ENCODE data around the gene AHSP. TPM values are rescaled to one million over a fixed set of nuclear protein-coding genes. Genes with fewer than 3 reads are reported as not detected.

The AHSP gene
- total and polyA plus RNA-seq, 10 of the 15 experiments (the other 5 are each of a cell fraction or from before 2014, with no cell fraction given) = not detected

- TF ChIP-seq, protein P1, sequence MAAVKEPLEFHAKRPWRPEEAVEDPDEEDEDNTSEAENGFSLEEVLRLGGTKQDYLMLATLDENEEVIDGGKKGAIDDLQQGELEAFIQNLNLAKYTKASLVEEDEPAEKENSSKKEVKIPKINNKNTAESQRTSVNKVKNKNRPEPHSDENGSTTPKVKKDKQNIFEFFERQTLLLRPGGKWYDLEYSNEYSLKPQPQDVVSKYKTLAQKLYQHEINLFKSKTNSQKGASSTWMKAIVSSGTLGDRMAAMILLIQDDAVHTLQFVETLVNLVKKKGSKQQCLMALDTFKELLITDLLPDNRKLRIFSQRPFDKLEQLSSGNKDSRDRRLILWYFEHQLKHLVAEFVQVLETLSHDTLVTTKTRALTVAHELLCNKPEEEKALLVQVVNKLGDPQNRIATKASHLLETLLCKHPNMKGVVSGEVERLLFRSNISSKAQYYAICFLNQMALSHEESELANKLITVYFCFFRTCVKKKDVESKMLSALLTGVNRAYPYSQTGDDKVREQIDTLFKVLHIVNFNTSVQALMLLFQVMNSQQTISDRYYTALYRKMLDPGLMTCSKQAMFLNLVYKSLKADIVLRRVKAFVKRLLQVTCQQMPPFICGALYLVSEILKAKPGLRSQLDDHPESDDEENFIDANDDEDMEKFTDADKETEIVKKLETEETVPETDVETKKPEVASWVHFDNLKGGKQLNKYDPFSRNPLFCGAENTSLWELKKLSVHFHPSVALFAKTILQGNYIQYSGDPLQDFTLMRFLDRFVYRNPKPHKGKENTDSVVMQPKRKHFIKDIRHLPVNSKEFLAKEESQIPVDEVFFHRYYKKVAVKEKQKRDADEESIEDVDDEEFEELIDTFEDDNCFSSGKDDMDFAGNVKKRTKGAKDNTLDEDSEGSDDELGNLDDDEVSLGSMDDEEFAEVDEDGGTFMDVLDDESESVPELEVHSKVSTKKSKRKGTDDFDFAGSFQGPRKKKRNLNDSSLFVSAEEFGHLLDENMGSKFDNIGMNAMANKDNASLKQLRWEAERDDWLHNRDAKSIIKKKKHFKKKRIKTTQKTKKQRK (IDR thresholded peaks at IDR 0.05; ENCODE audit: low read depth, low read length) = no peak
- TF ChIP-seq, protein P2, sequence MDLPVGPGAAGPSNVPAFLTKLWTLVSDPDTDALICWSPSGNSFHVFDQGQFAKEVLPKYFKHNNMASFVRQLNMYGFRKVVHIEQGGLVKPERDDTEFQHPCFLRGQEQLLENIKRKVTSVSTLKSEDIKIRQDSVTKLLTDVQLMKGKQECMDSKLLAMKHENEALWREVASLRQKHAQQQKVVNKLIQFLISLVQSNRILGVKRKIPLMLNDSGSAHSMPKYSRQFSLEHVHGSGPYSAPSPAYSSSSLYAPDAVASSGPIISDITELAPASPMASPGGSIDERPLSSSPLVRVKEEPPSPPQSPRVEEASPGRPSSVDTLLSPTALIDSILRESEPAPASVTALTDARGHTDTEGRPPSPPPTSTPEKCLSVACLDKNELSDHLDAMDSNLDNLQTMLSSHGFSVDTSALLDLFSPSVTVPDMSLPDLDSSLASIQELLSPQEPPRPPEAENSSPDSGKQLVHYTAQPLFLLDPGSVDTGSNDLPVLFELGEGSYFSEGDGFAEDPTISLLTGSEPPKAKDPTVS (IDR thresholded peaks at IDR 0.05; ENCODE audit: low read depth, low read length) = no peak
- TF ChIP-seq ZBTB4 (CRISPR knock-in tag; IDR thresholded peaks at IDR 0.05) = no peak
- TF ChIP-seq DPF2 (IDR thresholded peaks at IDR 0.05) = no peak
Measured at GRCh38 chr16:31577411-31577810, 49.7 kb downstream of the AHSP start (continued).

Other genes starting within 250 kb of the AHSP start
Only the 7 nearest of the 8 such genes appear.
- gene ITGAD, start 134.6 kb upstream of the AHSP start, total RNA-seq (2014; rRNA removed) = 2.4 and 2.7 TPM in 2 replicates
- gene ITGAD, start 134.6 kb upstream of the AHSP start, total RNA-seq (2014; rRNA removed; fragmentation: Illumina TruSeq; extraction: Trizol) = 1.5 TPM in 2 replicates
- gene ITGAD, start 134.6 kb upstream of the AHSP start, total RNA-seq (2021) = 4.0 and 4.8 TPM in 2 replicates
- gene ITGAD, start 134.6 kb upstream of the AHSP start, polyA plus RNA-seq (2011; rRNA removed) = 2.1 and 3.6 TPM in 2 replicates
- 0.96 and 1.3 TPM in 2 replicates for gene ITGAD, start 134.6 kb upstream of the AHSP start, polyA plus RNA-seq (2014; fragmentation: Illumina TruSeq; extraction: Trizol)
- under 1 TPM; 0.29 to 0.31 TPM for gene ITGAD, start 134.6 kb upstream of the AHSP start, polyA plus RNA-seq (2014; fragmentation: Nextera tagmentation; extraction: Ambion mirVana)
- gene ITGAD, start 134.6 kb upstream of the AHSP start, polyA plus RNA-seq (2014; rRNA removed) = 3.1 and 3.3 TPM in 2 replicates
- gene ITGAD, start 134.6 kb upstream of the AHSP start, polyA plus RNA-seq (2016; fragmentation: Nextera tagmentation; extraction: Ambion mirVana) = under 1 TPM; 0.81 to 0.92 TPM
- not detected in 2 replicates for gene COX6A2, start 99.5 kb upstream of the AHSP start, total RNA-seq (2014; rRNA removed)
- gene COX6A2, start 99.5 kb upstream of the AHSP start, total RNA-seq (2014; rRNA removed; fragmentation: Illumina TruSeq; extraction: Trizol) = not detected in 2 replicates
- not detected in 2 replicates for gene COX6A2, start 99.5 kb upstream of the AHSP start, total RNA-seq (2021)
- not detected in 2 replicates for gene COX6A2, start 99.5 kb upstream of the AHSP start, polyA plus RNA-seq (2011; rRNA removed)
- not detected in 2 replicates for gene COX6A2, start 99.5 kb upstream of the AHSP start, polyA plus RNA-seq (2014; fragmentation: Illumina TruSeq; extraction: Trizol)
- gene COX6A2, start 99.5 kb upstream of the AHSP start, polyA plus RNA-seq (2014; fragmentation: Nextera tagmentation; extraction: Ambion mirVana) = not detected
- not detected in 2 replicates for gene COX6A2, start 99.5 kb upstream of the AHSP start, polyA plus RNA-seq (2014; rRNA removed)
- gene COX6A2, start 99.5 kb upstream of the AHSP start, polyA plus RNA-seq (2016; fragmentation: Nextera tagmentation; extraction: Ambion mirVana) = not detected
- gene ZNF843, start 85.1 kb upstream of the AHSP start, total RNA-seq (2014; rRNA removed) = 0.05 and 0.06 TPM in 2 replicates
- gene ZNF843, start 85.1 kb upstream of the AHSP start, total RNA-seq (2014; rRNA removed; fragmentation: Illumina TruSeq; extraction: Trizol) = 0.09 TPM in 1 of 2 replicates, not detected in the other
- 0.16 and 0.26 TPM in 2 replicates for gene ZNF843, start 85.1 kb upstream of the AHSP start, total RNA-seq (2021)
- gene ZNF843, start 85.1 kb upstream of the AHSP start, polyA plus RNA-seq (2011; rRNA removed) = 0.06 and 0.07 TPM in 2 replicates
- 0.03 TPM in 1 of 2 replicates, not detected in the other for gene ZNF843, start 85.1 kb upstream of the AHSP start, polyA plus RNA-seq (2014; fragmentation: Illumina TruSeq; extraction: Trizol)
- gene ZNF843, start 85.1 kb upstream of the AHSP start, polyA plus RNA-seq (2014; fragmentation: Nextera tagmentation; extraction: Ambion mirVana) = under 1 TPM in 1 of 2 experiments, not detected in 1; 0.04 TPM
- 0.08 and 0.20 TPM in 2 replicates for gene ZNF843, start 85.1 kb upstream of the AHSP start, polyA plus RNA-seq (2014; rRNA removed)
- under 1 TPM; 0.09 to 0.25 TPM for gene ZNF843, start 85.1 kb upstream of the AHSP start, polyA plus RNA-seq (2016; fragmentation: Nextera tagmentation; extraction: Ambion mirVana)
- gene ARMC5, start 68.4 kb upstream of the AHSP start, total RNA-seq (2014; rRNA removed) = 6.6 and 7.6 TPM in 2 replicates
- gene ARMC5, start 68.4 kb upstream of the AHSP start, total RNA-seq (2014; rRNA removed; fragmentation: Illumina TruSeq; extraction: Trizol) = 2.3 and 2.8 TPM in 2 replicates
- 11.5 and 13.2 TPM in 2 replicates for gene ARMC5, start 68.4 kb upstream of the AHSP start, total RNA-seq (2021)
- 3.2 and 3.6 TPM in 2 replicates for gene ARMC5, start 68.4 kb upstream of the AHSP start, polyA plus RNA-seq (2011; rRNA removed)
- gene ARMC5, start 68.4 kb upstream of the AHSP start, polyA plus RNA-seq (2014; fragmentation: Illumina TruSeq; extraction: Trizol) = 0.89 and 1.5 TPM in 2 replicates
- under 1 TPM; 0.06 to 0.51 TPM for gene ARMC5, start 68.4 kb upstream of the AHSP start, polyA plus RNA-seq (2014; fragmentation: Nextera tagmentation; extraction: Ambion mirVana)
- gene ARMC5, start 68.4 kb upstream of the AHSP start, polyA plus RNA-seq (2014; rRNA removed) = 7.7 and 9.3 TPM in 2 replicates
- gene ARMC5, start 68.4 kb upstream of the AHSP start, polyA plus RNA-seq (2016; fragmentation: Nextera tagmentation; extraction: Ambion mirVana) = 10 to 100 TPM in 1 of 2 experiments, 1 to 10 TPM in 1; 9.8 to 12.0 TPM
- 0.05 and 0.45 TPM in 2 replicates for gene TGFB1I1, start 55.7 kb upstream of the AHSP start, total RNA-seq (2014; rRNA removed)
- gene TGFB1I1, start 55.7 kb upstream of the AHSP start, total RNA-seq (2014; rRNA removed; fragmentation: Illumina TruSeq; extraction: Trizol) = 0.05 and 0.13 TPM in 2 replicates
- gene TGFB1I1, start 55.7 kb upstream of the AHSP start, total RNA-seq (2021) = 0.24 and 0.49 TPM in 2 replicates
- 0.19 and 0.41 TPM in 2 replicates for gene TGFB1I1, start 55.7 kb upstream of the AHSP start, polyA plus RNA-seq (2011; rRNA removed)
- 0.06 and 0.26 TPM in 2 replicates for gene TGFB1I1, start 55.7 kb upstream of the AHSP start, polyA plus RNA-seq (2014; fragmentation: Illumina TruSeq; extraction: Trizol)
- not detected for gene TGFB1I1, start 55.7 kb upstream of the AHSP start, polyA plus RNA-seq (2014; fragmentation: Nextera tagmentation; extraction: Ambion mirVana)
- 0.06 and 2.3 TPM in 2 replicates for gene TGFB1I1, start 55.7 kb upstream of the AHSP start, polyA plus RNA-seq (2014; rRNA removed)
- gene TGFB1I1, start 55.7 kb upstream of the AHSP start, polyA plus RNA-seq (2016; fragmentation: Nextera tagmentation; extraction: Ambion mirVana) = under 1 TPM; 0.38 to 0.42 TPM
- not detected in 2 replicates for gene SLC5A2, start 44.8 kb upstream of the AHSP start, total RNA-seq (2014; rRNA removed)
- not detected in 2 replicates for gene SLC5A2, start 44.8 kb upstream of the AHSP start, total RNA-seq (2014; rRNA removed; fragmentation: Illumina TruSeq; extraction: Trizol)
- gene SLC5A2, start 44.8 kb upstream of the AHSP start, total RNA-seq (2021) = not detected in 2 replicates
- gene SLC5A2, start 44.8 kb upstream of the AHSP start, polyA plus RNA-seq (2011; rRNA removed) = not detected in 2 replicates
- not detected in 2 replicates for gene SLC5A2, start 44.8 kb upstream of the AHSP start, polyA plus RNA-seq (2014; fragmentation: Illumina TruSeq; extraction: Trizol)
- gene SLC5A2, start 44.8 kb upstream of the AHSP start, polyA plus RNA-seq (2014; fragmentation: Nextera tagmentation; extraction: Ambion mirVana) = 1 to 10 TPM; 3.6 to 4.3 TPM
- not detected in 2 replicates for gene SLC5A2, start 44.8 kb upstream of the AHSP start, polyA plus RNA-seq (2014; rRNA removed)
- gene SLC5A2, start 44.8 kb upstream of the AHSP start, polyA plus RNA-seq (2016; fragmentation: Nextera tagmentation; extraction: Ambion mirVana) = 1 to 10 TPM; 4.6 to 4.8 TPM
- 28.3 and 32.0 TPM in 2 replicates for gene RUSF1, start 19.5 kb upstream of the AHSP start, total RNA-seq (2014; rRNA removed)
- gene RUSF1, start 19.5 kb upstream of the AHSP start, total RNA-seq (2014; rRNA removed; fragmentation: Illumina TruSeq; extraction: Trizol) = 20.3 and 21.3 TPM in 2 replicates
- 43.6 and 46.3 TPM in 2 replicates for gene RUSF1, start 19.5 kb upstream of the AHSP start, total RNA-seq (2021)
- gene RUSF1, start 19.5 kb upstream of the AHSP start, polyA plus RNA-seq (2011; rRNA removed) = 17.3 and 25.3 TPM in 2 replicates
- 8.6 and 30.2 TPM in 2 replicates for gene RUSF1, start 19.5 kb upstream of the AHSP start, polyA plus RNA-seq (2014; fragmentation: Illumina TruSeq; extraction: Trizol)
- under 1 TPM; 0.20 to 0.26 TPM for gene RUSF1, start 19.5 kb upstream of the AHSP start, polyA plus RNA-seq (2014; fragmentation: Nextera tagmentation; extraction: Ambion mirVana)
- 43.0 and 48.5 TPM in 2 replicates for gene RUSF1, start 19.5 kb upstream of the AHSP start, polyA plus RNA-seq (2014; rRNA removed)
- 10 to 100 TPM; 29.1 to 32.8 TPM for gene RUSF1, start 19.5 kb upstream of the AHSP start, polyA plus RNA-seq (2016; fragmentation: Nextera tagmentation; extraction: Ambion mirVana)

Measured in GM12878 (cell line).